OCI-LY7 (cell line): ENCODE results near the gene HAPLN2. TPM values are rescaled to one million over a fixed set of nuclear protein-coding genes. Genes with fewer than 3 reads are reported as not detected.

Experiments
- BruUV-seq: library from RNA; stranded (reverse); fragments of 400-500 nt; replicated peaks from 2 replicates; lab custom pipeline; 2021; lab: Mats Ljungman, UMichigan
- CTCF ChIA-PET: fragments of 300-600 bp; sonication (Branson Sonifier 250); formaldehyde crosslinking; loops from one replicate; lab custom pipeline; 2022; ENCODE audit warnings: antibody characterized with exemption; ENCODE audit not compliant: unreplicated experiment; lab: Charles Lee
- POLR2A ChIA-PET: fragments of 300-600 bp; sonication (Branson Sonifier 250); formaldehyde crosslinking; loops from one replicate; lab custom pipeline; 2022; ENCODE audit warnings: antibody characterized with exemption; lab: Charles Lee
- DNase-seq: peaks from one replicate; pipeline ENCODE4 v3.0.0-alpha.2; 2015; ENCODE audit warnings: low spot score
- H2AFZ ChIP-seq: fragments of 200-600 bp; sonication (generic), shearing (Covaris generic); 2 replicates; pipeline ENCODE4 v1.6.1; 2014; ENCODE audit warnings: mild to moderate bottlenecking, antibody characterized with exemption, low read length, moderate library complexity
- H3K27ac ChIP-seq: fragments of 200-600 bp; sonication (generic); 2 replicates; pipeline ENCODE4 v1.5.1; 2014; ENCODE audit warnings: mixed run types, low read depth, mild to moderate bottlenecking, moderate library complexity, low read length, inconsistent platforms; ENCODE audit not compliant: poor library complexity, severe bottlenecking
- H3K36me3 ChIP-seq: fragments of 200-600 bp; sonication (generic); 2 replicates; pipeline ENCODE4 v1.6.1; 2014; ENCODE audit warnings: mild to moderate bottlenecking, antibody characterized with exemption, low read length, moderate library complexity, mixed read lengths; ENCODE audit not compliant: insufficient read depth
- H3K4me1 ChIP-seq: fragments of 200-600 bp; sonication (generic); 2 replicates; pipeline ENCODE4 v1.5.1; 2014; ENCODE audit warnings: mild to moderate bottlenecking, low read length; ENCODE audit not compliant: insufficient read depth, poor library complexity, severe bottlenecking
- H3K4me2 ChIP-seq: fragments of 200-600 bp; sonication (generic); 2 replicates; pipeline ENCODE4 v1.6.1; 2014; ENCODE audit warnings: mild to moderate bottlenecking, low read length
- H3K4me3 ChIP-seq: fragments of 200-600 bp; sonication (generic); 2 replicates; pipeline ENCODE4 v1.5.1; 2014; ENCODE audit warnings: mild to moderate bottlenecking, low read depth, low read length; ENCODE audit not compliant: poor library complexity, severe bottlenecking
- H3K79me2 ChIP-seq: fragments of 200-600 bp; sonication (generic); 2 replicates; pipeline ENCODE4 v1.6.1; 2016; ENCODE audit warnings: low read depth, mild to moderate bottlenecking, low read length, moderate library complexity, mixed read lengths; ENCODE audit not compliant: insufficient read depth
- H3K9me2 ChIP-seq: fragments of 200-600 bp; sonication (generic); 2 replicates; pipeline ENCODE4 v1.6.1; 2016; ENCODE audit warnings: mild to moderate bottlenecking, low read length, mixed read lengths; ENCODE audit not compliant: insufficient read depth
- H3K9me3 ChIP-seq: fragments of 200-600 bp; sonication (generic); 2 replicates; pipeline ENCODE4 v1.6.1; 2014; ENCODE audit warnings: mild to moderate bottlenecking, mixed run types, low read length, mixed read lengths
- H4K20me1 ChIP-seq: fragments of 200-600 bp; sonication (generic); 2 replicates; pipeline ENCODE4 v1.6.1; 2014; ENCODE audit warnings: mild to moderate bottlenecking, antibody characterized with exemption, low read length, moderate library complexity, mixed read lengths; ENCODE audit not compliant: insufficient read depth
- EZH2phosphoT487 ChIP-seq: fragments of 200-600 bp; sonication (generic); IDR thresholded peaks from 2 replicates; pipeline ENCODE4 v1.6.1; 2018; ENCODE audit warnings: low read depth, borderline replicate concordance, mild to moderate bottlenecking, mixed run types, antibody characterized with exemption, low read length, moderate library complexity, mixed read lengths
- intact Hi-C: fragments of 100-400 bp; cut with micrococcal nuclease; formaldehyde crosslinking; loops from one replicate; pipeline ENCODE4 v1.10.0; 2022; ENCODE audit not compliant: unreplicated experiment
- total RNA-seq, 2 experiments: library from RNA; depleted of rRNA in 1 of 2; stranded (reverse); fragments of >200 nt in 1 of 2; shearing (Covaris generic) in 1 of 2; gene quantifications; 2 replicates each; pipeline ENCODE4 v1.2.3, GENCODE V29; 2014 to 2022
- TF ChIP-seq, protein P1 (sequence below): fragments of 200-600 bp; sonication (generic); conservative IDR thresholded peaks from 2 replicates; pipeline ENCODE4 v1.5.1; 2014; ENCODE audit warnings: mild to moderate bottlenecking, antibody characterized with exemption, low read length, moderate library complexity, mixed read lengths

HAPLN2 gene
- total RNA-seq, 2 experiments from 2014 or later = 0.41 to 1.1 TPM

DNA sequence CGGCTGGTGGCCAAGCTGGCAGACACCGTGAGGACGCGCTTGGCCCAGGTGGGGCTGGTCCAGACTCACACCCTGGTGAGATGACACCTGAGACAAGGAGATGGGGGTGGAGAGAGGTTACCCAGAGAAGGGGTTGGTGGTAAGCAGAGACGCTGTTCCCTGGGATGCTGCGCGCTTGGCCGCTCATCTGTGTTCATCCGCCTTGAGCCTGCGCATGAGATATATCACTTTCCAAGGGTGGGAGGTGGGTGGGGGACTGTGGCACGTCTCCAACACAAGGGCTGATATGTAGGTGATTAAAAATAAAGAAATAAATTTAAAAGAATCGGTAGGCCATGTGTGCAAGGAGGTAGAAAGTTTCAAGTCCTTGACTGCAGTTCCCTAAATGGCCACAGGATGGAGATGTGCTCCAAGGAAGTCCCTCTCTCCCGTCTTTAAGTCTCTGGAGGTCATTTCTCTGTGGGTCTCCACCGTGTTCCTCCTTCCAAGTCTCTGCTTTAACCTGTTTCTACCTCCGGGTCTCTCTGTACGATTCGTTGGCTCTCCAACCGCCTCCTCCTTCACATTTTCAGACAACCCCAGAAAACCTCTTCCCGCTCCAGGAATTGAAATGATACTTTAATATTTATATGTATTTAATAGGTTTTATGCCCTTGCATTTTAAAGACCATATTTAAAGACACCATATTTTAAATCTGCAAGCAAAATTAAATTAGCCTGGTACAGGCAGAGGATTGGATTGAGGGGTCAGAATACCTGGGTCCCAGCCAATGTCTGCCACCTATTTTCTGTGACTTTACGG is 35.2 kb upstream of the HAPLN2 start:
- no peaks in the 10 kb centered on the region for H3K9me3 ChIP-seq
- DNase-seq = peak; percentile 90
- CTCF ChIA-PET = no interaction called here
- peak overlapping the region; percentile 40 for H3K27ac ChIP-seq
- H3K4me1 ChIP-seq = peaks cover 39% of the 10 kb centered on the region
- no peak for TF ChIP-seq EZH2phosphoT487
- TF ChIP-seq, protein P1, sequence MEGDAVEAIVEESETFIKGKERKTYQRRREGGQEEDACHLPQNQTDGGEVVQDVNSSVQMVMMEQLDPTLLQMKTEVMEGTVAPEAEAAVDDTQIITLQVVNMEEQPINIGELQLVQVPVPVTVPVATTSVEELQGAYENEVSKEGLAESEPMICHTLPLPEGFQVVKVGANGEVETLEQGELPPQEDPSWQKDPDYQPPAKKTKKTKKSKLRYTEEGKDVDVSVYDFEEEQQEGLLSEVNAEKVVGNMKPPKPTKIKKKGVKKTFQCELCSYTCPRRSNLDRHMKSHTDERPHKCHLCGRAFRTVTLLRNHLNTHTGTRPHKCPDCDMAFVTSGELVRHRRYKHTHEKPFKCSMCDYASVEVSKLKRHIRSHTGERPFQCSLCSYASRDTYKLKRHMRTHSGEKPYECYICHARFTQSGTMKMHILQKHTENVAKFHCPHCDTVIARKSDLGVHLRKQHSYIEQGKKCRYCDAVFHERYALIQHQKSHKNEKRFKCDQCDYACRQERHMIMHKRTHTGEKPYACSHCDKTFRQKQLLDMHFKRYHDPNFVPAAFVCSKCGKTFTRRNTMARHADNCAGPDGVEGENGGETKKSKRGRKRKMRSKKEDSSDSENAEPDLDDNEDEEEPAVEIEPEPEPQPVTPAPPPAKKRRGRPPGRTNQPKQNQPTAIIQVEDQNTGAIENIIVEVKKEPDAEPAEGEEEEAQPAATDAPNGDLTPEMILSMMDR = peak; percentile 88
- no peaks in the 10 kb centered on the region for H3K9me2 ChIP-seq
- no peaks in the 10 kb centered on the region for H3K36me3 ChIP-seq
- H3K4me2 ChIP-seq = peak overlapping the region; percentile 58
- peak overlapping the region; percentile 62 for H3K4me3 ChIP-seq
- H2AFZ ChIP-seq = no peak overlapping the region
- no peaks in the 10 kb centered on the region for H3K79me2 ChIP-seq
- no peaks in the 10 kb centered on the region for H4K20me1 ChIP-seq
- intact Hi-C loops = loop anchor here (1.0 to 2.0 kb wide), 3 partner anchors 24 to 127 kb away; no protein-coding TSS in a partner anchor
- no TSS peak for BruUV-seq
- POLR2A ChIA-PET = interaction anchor here (0.6 kb wide), 1 partner anchor 93 kb away, joined by 7 read pairs; no protein-coding TSS in a partner anchor

GRCh38 chr1:156584813-156585212 is 34.4 kb upstream of the HAPLN2 start:
- intact Hi-C loops = loop anchor here (1.0 to 2.0 kb wide), 3 partner anchors 23 to 128 kb away; no protein-coding TSS in a partner anchor
- no peak overlapping the region for H2AFZ ChIP-seq
- POLR2A ChIA-PET = no interaction called here
- DNase-seq = peak; percentile 67
- peak overlapping the region; percentile 8; the same call in 1 of the 2 replicates for H3K4me2 ChIP-seq
- no peaks in the 10 kb centered on the region for H3K9me2 ChIP-seq
- H3K79me2 ChIP-seq = no peaks in the 10 kb centered on the region
- no peak overlapping the region for H3K4me3 ChIP-seq
- TF ChIP-seq EZH2phosphoT487 = no peak
- TF ChIP-seq, protein P1 = peak; percentile 87
- H4K20me1 ChIP-seq = no peaks in the 10 kb centered on the region
- CTCF ChIA-PET = no interaction called here
- no TSS peak for BruUV-seq
- H3K9me3 ChIP-seq = no peaks in the 10 kb centered on the region
- no peak overlapping the region for H3K27ac ChIP-seq
- H3K4me1 ChIP-seq = peaks cover 39% of the 10 kb centered on the region
- H3K36me3 ChIP-seq = no peaks in the 10 kb centered on the region

DNA sequence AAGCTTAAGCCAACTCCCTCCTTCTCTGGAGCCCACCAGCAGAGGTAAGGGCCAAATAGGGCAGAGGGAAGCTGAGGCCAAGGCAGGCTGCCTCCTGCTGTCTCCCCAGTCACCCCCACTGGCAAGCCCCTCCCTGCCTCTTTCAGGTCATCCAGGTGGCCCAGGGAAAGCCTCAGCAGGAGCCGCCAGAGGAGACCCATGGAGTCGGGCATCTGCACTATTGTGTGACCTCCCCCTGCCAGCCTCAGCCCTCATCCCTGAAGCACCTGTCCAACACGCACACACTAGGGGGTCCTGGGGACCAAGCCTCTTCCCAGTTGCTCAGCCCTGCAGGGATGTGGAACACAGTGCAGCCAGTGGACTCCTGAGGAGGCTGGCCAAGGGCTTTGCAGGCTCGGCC is 32.9 kb upstream of the HAPLN2 start:
- no peak for DNase-seq
- POLR2A ChIA-PET = no interaction called here
- TF ChIP-seq, protein P1 = no peak
- no peak for TF ChIP-seq EZH2phosphoT487

More for the DNA sequence above, 32.9 kb upstream of the HAPLN2 start:
- Histone ChIP-seq H2AFZ (no peak overlapping the region), H3K27ac (no peak overlapping the region), H3K9me2 (no peaks in the 10 kb centered on the region), H3K4me3 (no peak overlapping the region), H3K9me3 (no peaks in the 10 kb centered on the region), H3K79me2 (no peaks in the 10 kb centered on the region), H4K20me1 (no peaks in the 10 kb centered on the region), H3K4me1 (peaks cover 46% of the 10 kb centered on the region), H3K36me3 (no peaks in the 10 kb centered on the region), H3K4me2 (no peak overlapping the region)
- no TSS peak for BruUV-seq
- CTCF ChIA-PET = no interaction called here
- intact Hi-C loops = no loop called here
